K562 treated with DMSO at 1 percent for 4 hours (cell line): ENCODE data around the gene HBA1. TPM values are rescaled to one million over a fixed set of nuclear protein-coding genes. Genes with fewer than 3 reads are reported as not detected.

ENCODE experiments used
- total RNA-seq: library from RNA; unstranded; fragments of 300-600 nt; gene quantifications from 2 replicates; pipeline ENCODE4 v1.2.3, GENCODE V29; 2022; ENCODE audit not compliant: insufficient read depth

HBA1 gene
- total RNA-seq, result 686 and 796 TPM in 2 replicates

DNA sequence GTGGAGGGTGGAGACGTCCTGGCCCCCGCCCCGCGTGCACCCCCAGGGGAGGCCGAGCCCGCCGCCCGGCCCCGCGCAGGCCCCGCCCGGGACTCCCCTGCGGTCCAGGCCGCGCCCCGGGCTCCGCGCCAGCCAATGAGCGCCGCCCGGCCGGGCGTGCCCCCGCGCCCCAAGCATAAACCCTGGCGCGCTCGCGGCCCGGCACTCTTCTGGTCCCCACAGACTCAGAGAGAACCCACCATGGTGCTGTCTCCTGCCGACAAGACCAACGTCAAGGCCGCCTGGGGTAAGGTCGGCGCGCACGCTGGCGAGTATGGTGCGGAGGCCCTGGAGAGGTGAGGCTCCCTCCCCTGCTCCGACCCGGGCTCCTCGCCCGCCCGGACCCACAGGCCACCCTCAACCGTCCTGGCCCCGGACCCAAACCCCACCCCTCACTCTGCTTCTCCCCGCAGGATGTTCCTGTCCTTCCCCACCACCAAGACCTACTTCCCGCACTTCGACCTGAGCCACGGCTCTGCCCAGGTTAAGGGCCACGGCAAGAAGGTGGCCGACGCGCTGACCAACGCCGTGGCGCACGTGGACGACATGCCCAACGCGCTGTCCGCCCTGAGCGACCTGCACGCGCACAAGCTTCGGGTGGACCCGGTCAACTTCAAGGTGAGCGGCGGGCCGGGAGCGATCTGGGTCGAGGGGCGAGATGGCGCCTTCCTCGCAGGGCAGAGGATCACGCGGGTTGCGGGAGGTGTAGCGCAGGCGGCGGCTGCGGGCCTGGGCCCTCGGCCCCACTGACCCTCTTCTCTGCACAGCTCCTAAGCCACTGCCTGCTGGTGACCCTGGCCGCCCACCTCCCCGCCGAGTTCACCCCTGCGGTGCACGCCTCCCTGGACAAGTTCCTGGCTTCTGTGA, at the start of gene HBA1:
HBA1 (plus strand) TSS at position 204 of the 906 bp plus-strand sequence; CDS start at position 241, 37 bp downstream.

DNA sequence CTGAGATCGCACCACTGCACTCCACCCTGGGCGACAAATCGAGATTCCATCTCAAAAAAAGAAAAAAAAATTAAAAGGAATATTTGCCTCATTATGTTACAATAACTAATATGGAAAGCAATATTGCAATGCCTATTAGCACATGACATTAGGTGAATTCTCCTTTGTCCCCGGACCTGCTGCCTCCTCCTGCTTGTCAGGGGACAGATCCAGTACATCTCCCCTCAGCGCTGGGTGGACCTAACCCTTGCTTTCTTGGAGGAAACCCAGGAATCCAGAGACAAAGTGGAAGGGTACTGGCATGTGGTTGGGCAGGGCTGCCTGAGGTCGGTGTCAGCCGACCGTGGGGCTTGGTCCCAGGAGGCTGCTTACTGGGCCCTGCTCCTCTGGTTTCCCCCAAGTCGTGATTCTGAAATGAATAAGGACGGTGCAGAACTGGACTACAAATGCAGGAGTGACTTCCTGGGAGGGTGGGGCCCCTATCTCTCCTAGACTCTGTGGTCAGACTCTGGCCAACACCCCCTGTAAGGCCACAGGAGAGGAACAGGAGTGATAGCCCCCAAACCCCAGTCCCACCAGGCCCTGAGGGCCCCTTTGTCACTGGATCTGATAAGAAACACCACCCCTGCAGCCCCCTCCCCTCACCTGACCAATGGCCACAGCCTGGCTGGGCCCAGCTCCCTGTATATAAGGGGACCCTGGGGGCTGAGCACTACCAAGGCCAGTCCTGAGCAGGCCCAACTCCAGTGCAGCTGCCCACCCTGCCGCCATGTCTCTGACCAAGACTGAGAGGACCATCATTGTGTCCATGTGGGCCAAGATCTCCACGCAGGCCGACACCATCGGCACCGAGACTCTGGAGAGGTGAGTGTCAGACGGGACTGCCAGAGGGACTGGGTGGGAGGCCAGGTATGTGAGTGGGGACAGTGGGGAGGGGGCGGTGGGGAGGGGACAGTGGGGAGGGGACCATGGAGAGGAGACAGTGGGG, 24.0 kb upstream of the HBA1 start, which contains the start of gene HBZ:
HBZ (plus strand) TSS at position 504 of the 988 bp plus-strand sequence; CDS start at position 770, 266 bp downstream.

GRCh38 chr16:165539-166374, 10.7 kb upstream of the HBA1 start, which contains the start of gene HBM:
TSS of gene HBM (plus strand) at chr16:165978. CDS start at chr16:165998, 20 bp downstream.

GRCh38 chr16:172374-172941, 4.0 kb upstream of the HBA1 start, which contains the start of gene HBA2:
TSS of gene HBA2 (plus strand) at chr16:172876. CDS start at chr16:172913, 37 bp downstream.

DNA sequence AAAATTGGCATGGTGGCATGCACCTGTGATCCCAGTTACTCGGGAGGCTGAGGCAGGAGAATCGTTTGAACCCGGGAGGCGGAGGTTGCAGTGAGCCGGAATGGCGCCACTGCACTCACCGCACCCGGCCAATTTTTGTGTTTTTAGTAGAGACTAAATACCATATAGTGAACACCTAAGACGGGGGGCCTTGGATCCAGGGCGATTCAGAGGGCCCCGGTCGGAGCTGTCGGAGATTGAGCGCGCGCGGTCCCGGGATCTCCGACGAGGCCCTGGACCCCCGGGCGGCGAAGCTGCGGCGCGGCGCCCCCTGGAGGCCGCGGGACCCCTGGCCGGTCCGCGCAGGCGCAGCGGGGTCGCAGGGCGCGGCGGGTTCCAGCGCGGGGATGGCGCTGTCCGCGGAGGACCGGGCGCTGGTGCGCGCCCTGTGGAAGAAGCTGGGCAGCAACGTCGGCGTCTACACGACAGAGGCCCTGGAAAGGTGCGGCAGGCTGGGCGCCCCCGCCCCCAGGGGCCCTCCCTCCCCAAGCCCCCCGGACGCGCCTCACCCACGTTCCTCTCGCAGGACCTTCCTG, 3.7 kb downstream of the HBA1 start, which contains the start of gene HBQ1:
HBQ1 (plus strand) TSS at position 359 of the 575 bp plus-strand sequence; CDS start at position 387, 28 bp downstream.

Other genes with a start within 250 kb of the HBA1 start
- 32.7 and 37.3 TPM in 2 replicates for gene POLR3K, start 123.1 kb upstream of the HBA1 start, total RNA-seq
- 58.5 and 73.6 TPM in 2 replicates for gene SNRNP25, start 122.9 kb upstream of the HBA1 start, total RNA-seq
- 5.6 and 7.5 TPM in 2 replicates for gene RHBDF1, start 104.0 kb upstream of the HBA1 start, total RNA-seq
- gene MPG, start 98.5 kb upstream of the HBA1 start, total RNA-seq, result 118 and 129 TPM in 2 replicates
- 43.9 and 58.2 TPM in 2 replicates for gene NPRL3, start 38.0 kb upstream of the HBA1 start, total RNA-seq
- gene HBZ, start 24.0 kb upstream of the HBA1 start, total RNA-seq, result 123 and 148 TPM in 2 replicates
- not detected in 2 replicates for gene HBM, start 10.7 kb upstream of the HBA1 start, total RNA-seq
- gene HBA2, start 3.8 kb upstream of the HBA1 start, total RNA-seq, result 142 and 148 TPM in 2 replicates
- gene HBQ1, start 3.8 kb downstream of the HBA1 start, total RNA-seq, result 73.8 and 75.2 TPM in 2 replicates
- 28.5 and 37.4 TPM in 2 replicates for gene LUC7L, start 52.8 kb downstream of the HBA1 start, total RNA-seq
- gene FAM234A, start 58.1 kb downstream of the HBA1 start, total RNA-seq, result 74.0 and 87.1 TPM in 2 replicates
- not detected in 2 replicates for gene RGS11, start 99.3 kb downstream of the HBA1 start, total RNA-seq
- gene ARHGDIG, start 103.9 kb downstream of the HBA1 start, total RNA-seq, result not detected in 2 replicates
- not detected in 2 replicates for gene PDIA2, start 106.5 kb downstream of the HBA1 start, total RNA-seq
- gene AXIN1, start 176.0 kb downstream of the HBA1 start, total RNA-seq, result 34.9 and 37.3 TPM in 2 replicates
- 104 and 108 TPM in 2 replicates for gene MRPL28, start 193.9 kb downstream of the HBA1 start, total RNA-seq
- 102 and 116 TPM in 2 replicates for gene PGAP6, start 205.3 kb downstream of the HBA1 start, total RNA-seq
- 226 and 252 TPM in 2 replicates for gene NME4, start 220.5 kb downstream of the HBA1 start, total RNA-seq
- 33.8 and 38.1 TPM in 2 replicates for gene DECR2, start 225.2 kb downstream of the HBA1 start, total RNA-seq
- 10.8 and 10.9 TPM in 2 replicates for gene RAB11FIP3, start 249.0 kb downstream of the HBA1 start, total RNA-seq